HepG2 (cell line): ENCODE measurements around the gene ASXL1. TPM values are rescaled to one million over a fixed set of nuclear protein-coding genes. Genes with fewer than 3 reads are reported as not detected.

ENCODE experiments used
- AGO2 ChIP-seq: fragments of 200-400 bp; formaldehyde crosslinking; optimal IDR thresholded peaks from 2 replicates; pipeline ENCODE3; 2017; ENCODE audit warnings: mild to moderate bottlenecking, low read depth, low read length, moderate library complexity
- AHR ChIP-seq: IDR thresholded peaks from 2 replicates; pipeline ENCODE4 v1.6.1; 2018; ENCODE audit warnings: missing genetic modification reagents, missing compliant biosample characterization
- ATRX ChIP-seq: sonication (generic); formaldehyde crosslinking; IDR thresholded peaks from 2 replicates; pipeline ENCODE4 v1.4.0; 2020; ENCODE audit warnings: missing genetic modification reagents, borderline replicate concordance
- KDM5B ChIP-seq: sonication (generic); formaldehyde crosslinking; IDR thresholded peaks from 2 replicates; pipeline ENCODE4 v1.4.0; 2020; ENCODE audit warnings: missing genetic modification reagents, mild to moderate bottlenecking, borderline replicate concordance
- MEIS2 ChIP-seq: sonication (generic); formaldehyde crosslinking; IDR thresholded peaks from 2 replicates; pipeline ENCODE4 v1.9.0; 2021; ENCODE audit warnings: mild to moderate bottlenecking, missing genetic modification reagents
- ZNF160 ChIP-seq: sonication (generic); formaldehyde crosslinking; IDR thresholded peaks from 2 replicates; pipeline ENCODE4 v1.8.0; 2022; ENCODE audit warnings: mild to moderate bottlenecking, inconsistent platforms, missing genetic modification reagents
- ZNF263 ChIP-seq: sonication (generic); formaldehyde crosslinking; IDR thresholded peaks from 2 replicates; pipeline ENCODE4 v1.4.0; 2020; ENCODE audit warnings: missing genetic modification reagents
- ZNF605 ChIP-seq: sonication (generic); formaldehyde crosslinking; IDR thresholded peaks from 2 replicates; pipeline ENCODE4 v1.8.0; 2022; ENCODE audit warnings: mild to moderate bottlenecking, missing genetic modification reagents
- ZNF772 ChIP-seq: sonication (generic); formaldehyde crosslinking; IDR thresholded peaks from 2 replicates; pipeline ENCODE4 v1.5.0; 2020; ENCODE audit warnings: mild to moderate bottlenecking, missing genetic modification reagents
- ZNF782 ChIP-seq: sonication (generic); formaldehyde crosslinking; IDR thresholded peaks from 2 replicates; pipeline ENCODE4 v1.4.0; 2020; ENCODE audit warnings: missing genetic modification reagents, mild to moderate bottlenecking, borderline replicate concordance
- polyA plus RNA-seq, 8 experiments: library from polyadenylated mRNA; depleted of rRNA in 3 of 8; stranded (reverse) in 7 of 8; unstranded in 1 of 8; fragments of >200 nt; fragmentation: Illumina TruSeq in 4 of 8; extraction: Trizol in 4 of 8; gene quantifications; 2 replicates each; pipeline versions ENCODE4 v1.2.1 to v1.2.3, GENCODE V29; 2011 to 2016; ENCODE audit warnings: low read depth in 4 of 8, missing spikeins in 1 of 8, mixed read lengths in 1 of 8; ENCODE audit not compliant: insufficient read depth in 1 of 8
- total RNA-seq, 5 experiments: library from RNA; depleted of rRNA; stranded (reverse); fragments of >200 nt; fragmentation: Illumina TruSeq; extraction: Trizol; gene quantifications; 2 replicates each; pipeline ENCODE4 v1.2.3, GENCODE V29; 2016; ENCODE audit warnings: low read depth in 1 of 5
- TF ChIP-seq, protein P1 (sequence below): sonication (generic); formaldehyde crosslinking; conservative IDR thresholded peaks from 2 replicates; pipeline ENCODE4 v1.4.0; 2020; ENCODE audit warnings: missing genetic modification reagents
- TF ChIP-seq, protein P2 (sequence below): sonication (generic); formaldehyde crosslinking; IDR thresholded peaks from 2 replicates; pipeline ENCODE4 v1.4.0; 2020; ENCODE audit warnings: mild to moderate bottlenecking, missing genetic modification reagents
- TF ChIP-seq, protein P3 (sequence below): sonication (generic); formaldehyde crosslinking; IDR thresholded peaks from 2 replicates; pipeline ENCODE4 v1.5.1; 2020; ENCODE audit warnings: mild to moderate bottlenecking, missing genetic modification reagents, borderline replicate concordance
- TF ChIP-seq, protein P4 (sequence below): sonication (generic); formaldehyde crosslinking; IDR thresholded peaks from 2 replicates; pipeline ENCODE4 v1.5.0; 2020; ENCODE audit warnings: mild to moderate bottlenecking, missing genetic modification reagents

The ASXL1 gene
- total and polyA plus RNA-seq, 2 of the 13 experiments (the other 11 are each of a cell fraction or from before 2014, with no cell fraction given), result 62.1 to 74.8 TPM

DNA sequence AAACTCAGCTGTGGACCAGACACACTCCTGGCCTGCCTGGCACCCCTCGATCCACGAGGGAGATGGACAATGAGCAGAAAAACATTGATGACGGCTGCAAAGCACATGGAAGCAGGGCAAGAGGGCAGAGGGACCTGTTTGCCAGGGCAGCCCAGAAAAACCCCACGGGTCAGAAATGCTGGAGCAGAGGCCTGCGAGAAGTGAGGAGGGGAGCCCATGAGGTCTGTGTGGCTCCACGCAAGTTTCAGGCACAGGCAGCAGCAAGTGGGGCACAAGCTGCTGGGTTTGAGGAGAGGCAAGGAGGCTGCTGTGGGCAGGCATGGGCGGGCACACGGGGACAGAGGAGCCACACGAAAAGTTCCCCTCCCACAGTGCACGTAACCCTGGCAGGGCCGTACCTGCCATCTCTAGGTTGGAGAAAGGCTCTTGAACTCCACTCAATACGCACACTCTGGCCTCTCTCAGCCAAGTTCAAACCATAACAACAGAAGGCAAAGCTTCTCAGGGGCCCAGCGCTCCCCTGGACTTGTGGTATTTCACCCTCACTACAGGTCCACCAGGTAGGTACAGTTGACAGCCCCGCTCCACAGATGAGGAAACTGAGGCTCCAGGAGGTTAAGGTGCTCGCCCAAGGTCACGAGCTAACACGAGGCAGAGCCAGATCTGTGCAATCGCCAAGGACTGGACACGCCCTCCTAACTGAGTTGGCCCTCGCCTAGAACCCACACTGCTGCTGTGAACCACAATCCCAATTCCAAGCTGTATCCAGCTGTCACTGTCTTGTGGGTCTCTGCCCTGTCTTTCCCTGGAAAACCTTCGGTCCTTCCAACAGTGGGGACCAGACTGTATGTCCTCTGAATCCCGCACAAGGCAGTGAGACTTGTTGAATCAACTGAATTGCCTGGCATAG is 118.8 kb downstream of the ASXL1 start (continued):
- TF ChIP-seq, protein P1, sequence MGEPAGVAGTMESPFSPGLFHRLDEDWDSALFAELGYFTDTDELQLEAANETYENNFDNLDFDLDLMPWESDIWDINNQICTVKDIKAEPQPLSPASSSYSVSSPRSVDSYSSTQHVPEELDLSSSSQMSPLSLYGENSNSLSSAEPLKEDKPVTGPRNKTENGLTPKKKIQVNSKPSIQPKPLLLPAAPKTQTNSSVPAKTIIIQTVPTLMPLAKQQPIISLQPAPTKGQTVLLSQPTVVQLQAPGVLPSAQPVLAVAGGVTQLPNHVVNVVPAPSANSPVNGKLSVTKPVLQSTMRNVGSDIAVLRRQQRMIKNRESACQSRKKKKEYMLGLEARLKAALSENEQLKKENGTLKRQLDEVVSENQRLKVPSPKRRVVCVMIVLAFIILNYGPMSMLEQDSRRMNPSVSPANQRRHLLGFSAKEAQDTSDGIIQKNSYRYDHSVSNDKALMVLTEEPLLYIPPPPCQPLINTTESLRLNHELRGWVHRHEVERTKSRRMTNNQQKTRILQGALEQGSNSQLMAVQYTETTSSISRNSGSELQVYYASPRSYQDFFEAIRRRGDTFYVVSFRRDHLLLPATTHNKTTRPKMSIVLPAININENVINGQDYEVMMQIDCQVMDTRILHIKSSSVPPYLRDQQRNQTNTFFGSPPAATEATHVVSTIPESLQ, result no peak
- TF ChIP-seq AHR (CRISPR knock-in tag), result no peak
- TF ChIP-seq, protein P2, sequence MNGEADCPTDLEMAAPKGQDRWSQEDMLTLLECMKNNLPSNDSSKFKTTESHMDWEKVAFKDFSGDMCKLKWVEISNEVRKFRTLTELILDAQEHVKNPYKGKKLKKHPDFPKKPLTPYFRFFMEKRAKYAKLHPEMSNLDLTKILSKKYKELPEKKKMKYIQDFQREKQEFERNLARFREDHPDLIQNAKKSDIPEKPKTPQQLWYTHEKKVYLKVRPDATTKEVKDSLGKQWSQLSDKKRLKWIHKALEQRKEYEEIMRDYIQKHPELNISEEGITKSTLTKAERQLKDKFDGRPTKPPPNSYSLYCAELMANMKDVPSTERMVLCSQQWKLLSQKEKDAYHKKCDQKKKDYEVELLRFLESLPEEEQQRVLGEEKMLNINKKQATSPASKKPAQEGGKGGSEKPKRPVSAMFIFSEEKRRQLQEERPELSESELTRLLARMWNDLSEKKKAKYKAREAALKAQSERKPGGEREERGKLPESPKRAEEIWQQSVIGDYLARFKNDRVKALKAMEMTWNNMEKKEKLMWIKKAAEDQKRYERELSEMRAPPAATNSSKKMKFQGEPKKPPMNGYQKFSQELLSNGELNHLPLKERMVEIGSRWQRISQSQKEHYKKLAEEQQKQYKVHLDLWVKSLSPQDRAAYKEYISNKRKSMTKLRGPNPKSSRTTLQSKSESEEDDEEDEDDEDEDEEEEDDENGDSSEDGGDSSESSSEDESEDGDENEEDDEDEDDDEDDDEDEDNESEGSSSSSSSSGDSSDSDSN (CRISPR knock-in tag), result peak; percentile 29; the same call in 1 of the 2 replicates
- peak; percentile 16; the same call in 1 of the 2 replicates for TF ChIP-seq ZNF772 (CRISPR knock-in tag)
- TF ChIP-seq ZNF263, result peak; percentile 49; the same call in 1 of the 2 replicates
- TF ChIP-seq AGO2, result peak; percentile 41
- no peak for TF ChIP-seq KDM5B
- TF ChIP-seq ZNF605 (CRISPR knock-in tag), result peak; percentile 21; the same call in 1 of the 2 replicates
- 0 out of 2 replicates have a peak, but pooled peaks have one; percentile 39 for TF ChIP-seq MEIS2 (CRISPR knock-in tag)
- TF ChIP-seq, protein P3, sequence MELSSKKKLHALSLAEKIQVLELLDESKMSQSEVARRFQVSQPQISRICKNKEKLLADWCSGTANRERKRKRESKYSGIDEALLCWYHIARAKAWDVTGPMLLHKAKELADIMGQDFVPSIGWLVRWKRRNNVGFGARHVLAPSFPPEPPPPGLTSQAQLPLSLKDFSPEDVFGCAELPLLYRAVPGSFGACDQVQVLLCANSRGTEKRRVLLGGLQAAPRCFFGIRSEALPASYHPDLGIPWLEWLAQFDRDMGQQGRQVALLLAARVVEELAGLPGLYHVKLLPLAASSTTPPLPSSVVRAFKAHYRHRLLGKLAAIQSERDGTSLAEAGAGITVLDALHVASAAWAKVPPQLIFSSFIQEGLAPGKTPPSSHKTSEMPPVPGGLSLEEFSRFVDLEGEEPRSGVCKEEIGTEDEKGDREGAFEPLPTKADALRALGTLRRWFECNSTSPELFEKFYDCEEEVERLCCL (CRISPR knock-in tag), result no peak
- TF ChIP-seq ATRX (CRISPR knock-in tag), result no peak
- TF ChIP-seq, protein P4, sequence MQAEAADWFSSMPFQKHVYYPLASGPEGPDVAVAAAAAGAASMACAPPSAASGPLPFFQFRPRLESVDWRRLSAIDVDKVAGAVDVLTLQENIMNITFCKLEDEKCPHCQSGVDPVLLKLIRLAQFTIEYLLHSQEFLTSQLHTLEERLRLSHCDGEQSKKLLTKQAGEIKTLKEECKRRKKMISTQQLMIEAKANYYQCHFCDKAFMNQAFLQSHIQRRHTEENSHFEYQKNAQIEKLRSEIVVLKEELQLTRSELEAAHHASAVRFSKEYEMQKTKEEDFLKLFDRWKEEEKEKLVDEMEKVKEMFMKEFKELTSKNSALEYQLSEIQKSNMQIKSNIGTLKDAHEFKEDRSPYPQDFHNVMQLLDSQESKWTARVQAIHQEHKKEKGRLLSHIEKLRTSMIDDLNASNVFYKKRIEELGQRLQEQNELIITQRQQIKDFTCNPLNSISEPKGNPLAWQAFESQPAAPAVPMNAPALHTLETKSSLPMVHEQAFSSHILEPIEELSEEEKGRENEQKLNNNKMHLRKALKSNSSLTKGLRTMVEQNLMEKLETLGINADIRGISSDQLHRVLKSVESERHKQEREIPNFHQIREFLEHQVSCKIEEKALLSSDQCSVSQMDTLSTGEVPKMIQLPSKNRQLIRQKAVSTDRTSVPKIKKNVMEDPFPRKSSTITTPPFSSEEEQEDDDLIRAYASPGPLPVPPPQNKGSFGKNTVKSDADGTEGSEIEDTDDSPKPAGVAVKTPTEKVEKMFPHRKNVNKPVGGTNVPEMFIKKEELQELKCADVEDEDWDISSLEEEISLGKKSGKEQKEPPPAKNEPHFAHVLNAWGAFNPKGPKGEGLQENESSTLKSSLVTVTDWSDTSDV (CRISPR knock-in tag), result no peak
- 0 out of 2 replicates have a peak, but pooled peaks have one; percentile 36 for TF ChIP-seq ZNF160
- TF ChIP-seq ZNF782 (CRISPR knock-in tag), result no peak; the same call in 1 of the 2 replicates
